Neuronal stem cell (in vitro differentiated cells): ENCODE measurements around the gene PPP6C. TPM values are rescaled to one million over a fixed set of nuclear protein-coding genes. Genes with fewer than 3 reads are reported as not detected.
A peak's percentile ranks its signal among the peaks of the same experiment; 100 is the strongest.

ENCODE experiments used
- DNase-seq: peaks from one replicate; pipeline ENCODE4 v3.0.0-alpha.2; 2013; ENCODE audit warnings: low spot score
- H2AFZ ChIP-seq: one replicate; pipeline ENCODE4 v1.6.1; 2013; ENCODE audit warnings: mild to moderate bottlenecking, low read length, inconsistent platforms
- H2AK5ac ChIP-seq: 2 replicates; pipeline ENCODE4 v1.6.1; 2013; ENCODE audit warnings: low read depth, mild to moderate bottlenecking, inconsistent platforms, low read length, moderate library complexity, mixed read lengths
- H2BK120ac ChIP-seq: 2 replicates; pipeline ENCODE4 v1.6.1; 2013; ENCODE audit warnings: low read depth, mild to moderate bottlenecking, inconsistent platforms, low read length, moderate library complexity, mixed read lengths
- H2BK12ac ChIP-seq: one replicate; pipeline ENCODE4 v1.6.1; 2013; ENCODE audit warnings: low read length, inconsistent platforms
- H2BK15ac ChIP-seq: 2 replicates; pipeline ENCODE4 v1.6.1; 2013; ENCODE audit warnings: mild to moderate bottlenecking, low read length, inconsistent platforms, mixed read lengths
- H2BK5ac ChIP-seq: one replicate; pipeline ENCODE4 v1.6.1; 2013; ENCODE audit warnings: inconsistent platforms, mild to moderate bottlenecking, low read length, moderate library complexity
- H3K14ac ChIP-seq: one replicate; pipeline ENCODE4 v1.6.1; 2013; ENCODE audit warnings: low read length, inconsistent platforms
- H3K18ac ChIP-seq: 2 replicates; pipeline ENCODE4 v1.6.1; 2013; ENCODE audit warnings: low read length, inconsistent platforms
- H3K23ac ChIP-seq: 2 replicates; pipeline ENCODE4 v1.6.1; 2013; ENCODE audit warnings: low read depth, mild to moderate bottlenecking, mixed read lengths, low read length, inconsistent platforms; ENCODE audit not compliant: poor library complexity
- H3K27ac ChIP-seq: replicated peaks from 3 replicates; pipeline ENCODE4 v1.5.1; 2013; ENCODE audit warnings: low read length, inconsistent platforms
- H3K27me3 ChIP-seq, 3 experiments: 2 replicates each; pipeline ENCODE4 v1.6.1; 2013; ENCODE audit warnings: low read length in 3 of 3, mild to moderate bottlenecking in 2 of 3, inconsistent platforms in 1 of 3, low read depth in 1 of 3, mixed read lengths in 1 of 3, moderate library complexity in 1 of 3; ENCODE audit not compliant: control insufficient read depth in 3 of 3, insufficient read depth in 3 of 3
- H3K36me3 ChIP-seq, 2 donors: replicated peaks in 1 of 2; 2 replicates each; pipeline ENCODE4 v1.6.1; 2013; ENCODE audit warnings: low read length in 2 of 2; ENCODE audit not compliant: control insufficient read depth in 2 of 2, insufficient read depth in 2 of 2
- H3K4ac ChIP-seq: 2 replicates; pipeline ENCODE4 v1.6.1; 2013; ENCODE audit warnings: inconsistent platforms, mild to moderate bottlenecking, low read length, moderate library complexity
- H3K4me1 ChIP-seq, 2 donors: 1 replicate in 1 of 2; 2 replicates in 1 of 2; pipeline ENCODE4 v1.6.1; 2013; ENCODE audit warnings: low read length in 2 of 2, low read depth in 1 of 2; ENCODE audit not compliant: control insufficient read depth in 2 of 2, insufficient read depth in 1 of 2
- H3K4me2 ChIP-seq: one replicate; pipeline ENCODE4 v1.6.1; 2013; ENCODE audit warnings: mild to moderate bottlenecking, low read length, inconsistent platforms; ENCODE audit not compliant: insufficient read depth, poor library complexity, severe bottlenecking
- H3K4me3 ChIP-seq, 2 donors: 2 replicates each; pipeline ENCODE4 v1.5.1; 2013; ENCODE audit warnings: low read length in 2 of 2, mild to moderate bottlenecking in 2 of 2, inconsistent platforms in 1 of 2, moderate library complexity in 1 of 2
- H3K79me1 ChIP-seq: one replicate; pipeline ENCODE4 v1.6.1; 2013; ENCODE audit warnings: low read depth, mild to moderate bottlenecking, inconsistent platforms, low read length, moderate library complexity
- H3K9ac ChIP-seq: one replicate; pipeline ENCODE4 v1.6.1; 2013; ENCODE audit warnings: mild to moderate bottlenecking, low read depth, low read length, inconsistent platforms; ENCODE audit not compliant: poor library complexity
- H3K9me3 ChIP-seq, 2 donors: replicated peaks in 1 of 2; 2 replicates each; pipeline versions ENCODE3 to v1.6.1; 2013; ENCODE audit warnings: low read length in 2 of 2, mild to moderate bottlenecking in 2 of 2, inconsistent platforms in 1 of 2, low read depth in 1 of 2, mixed read lengths in 1 of 2, moderate library complexity in 1 of 2; ENCODE audit not compliant: control insufficient read depth in 2 of 2, insufficient read depth in 1 of 2
- H4K8ac ChIP-seq: one replicate; pipeline ENCODE4 v1.6.1; 2013; ENCODE audit warnings: low read depth, mild to moderate bottlenecking, inconsistent platforms, low read length, moderate library complexity
- H4K91ac ChIP-seq: one replicate; pipeline ENCODE4 v1.6.1; 2013; ENCODE audit warnings: low read length, low read depth, mild to moderate bottlenecking, inconsistent platforms; ENCODE audit not compliant: poor library complexity
- WGBS, 2 donors: extraction: QIAGEN DNeasy Blood & Tissue Kit; methylation state at CpG; one replicate each; pipeline ENCODE4 v1.1.7; 2013; ENCODE audit warnings: missing lambda C conversion rate in 2 of 2, mixed read lengths in 1 of 2; ENCODE audit not compliant: insufficient read length in 2 of 2, insufficient replicate concordance in 1 of 2; ENCODE audit errors: extremely low coverage in 2 of 2; 5-methylcytosine and 5-hydroxymethylcytosine counted together
- polyA plus RNA-seq, 2 experiments: library from polyadenylated mRNA; stranded (reverse); fragments of 200-250 nt; gene quantifications; one replicate each; pipeline ENCODE4 v1.2.3, GENCODE V29; 2013

PPP6C gene
- polyA plus RNA-seq (2013, experiment 1 of 2) = 34.6 TPM
- polyA plus RNA-seq (2013, experiment 2 of 2) = 35.2 TPM

DNA sequence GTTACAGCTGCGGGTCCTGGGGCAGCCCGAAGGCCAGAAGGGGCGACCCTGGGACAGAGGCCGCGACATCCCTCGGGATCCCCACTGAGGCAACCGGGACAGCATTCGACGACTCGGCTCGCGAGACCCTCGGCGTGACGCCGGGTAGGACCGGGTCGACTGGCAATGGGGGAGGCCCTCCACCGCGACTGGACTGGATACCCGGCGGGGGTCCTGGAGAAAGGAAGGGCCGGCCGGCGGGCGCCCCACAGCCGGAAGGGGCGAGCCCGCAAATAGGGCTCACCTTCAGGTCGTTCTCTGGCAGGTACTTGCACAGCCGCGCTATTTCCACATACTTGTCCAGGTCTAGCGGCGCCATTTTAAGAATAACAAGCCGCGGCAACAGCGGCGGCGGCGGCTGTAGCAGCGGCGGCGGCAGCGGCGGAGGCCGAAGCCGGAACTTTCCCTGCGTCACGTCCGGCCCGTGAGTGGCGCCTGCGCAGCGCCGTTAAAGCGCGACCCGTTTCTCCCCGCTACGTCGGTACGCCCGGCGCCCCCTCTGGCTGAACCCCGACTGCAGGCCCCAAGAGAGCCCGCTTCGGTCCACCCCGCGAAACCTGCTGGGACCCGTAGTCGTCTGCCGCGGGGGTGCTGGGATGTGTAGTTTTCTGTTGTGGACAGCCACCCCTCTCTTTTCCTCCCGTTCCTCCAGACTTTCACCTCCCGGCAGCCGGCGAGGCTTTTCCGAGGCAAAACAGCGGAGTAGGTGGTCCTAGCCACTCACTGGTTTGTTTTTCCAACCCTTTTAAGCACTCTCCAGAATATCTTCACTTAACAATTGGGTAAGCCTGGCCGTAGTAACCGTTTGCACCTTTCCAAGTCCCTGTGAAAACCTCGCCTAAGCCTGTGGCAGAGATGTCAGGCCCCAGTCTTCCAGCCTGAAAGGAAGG is at the start of gene PPP6C:
Gene PPP6C (minus strand): TSS at position 443 of the 929 bp plus-strand sequence. CDS start 85 bp downstream, at position 358.
- H3K4me1 ChIP-seq = peaks cover 3% of the 10 kb centered on the region in 2 donors

GRCh38 chr9:125238915-125239446 is 49.4 kb upstream of the PPP6C start:
- no peak overlapping the region for H3K4ac ChIP-seq
- peaks cover 7% of the 10 kb centered on the region for H3K79me1 ChIP-seq
- H2BK15ac ChIP-seq = no peak overlapping the region
- peaks cover 6 to 9% of the 10 kb centered on the region in 2 donors for H3K4me1 ChIP-seq
- DNase-seq = no peak
- H3K9ac ChIP-seq = no peak overlapping the region
- no peak overlapping the region for H2AFZ ChIP-seq
- no peaks in the 10 kb centered on the region for H3K9me3 ChIP-seq
- no peak overlapping the region for H3K23ac ChIP-seq
- H3K14ac ChIP-seq = no peak overlapping the region
- no peak overlapping the region for H3K18ac ChIP-seq
- WGBS, 2 donors = no CpG with 5 or more reads among the region's 14 CpGs
- H2BK12ac ChIP-seq = no peak overlapping the region
- peaks cover 0 to 2% (median 0%) of the 10 kb centered on the region in 3 experiments for H3K27me3 ChIP-seq
- no peak overlapping the region for H3K27ac ChIP-seq
- no peak overlapping the region for H2BK120ac ChIP-seq
- H3K4me3 ChIP-seq = no peak overlapping the region
- H4K91ac ChIP-seq = no peak overlapping the region
- no peak overlapping the region for H2AK5ac ChIP-seq
- peaks cover 21 to 64% of the 10 kb centered on the region in 2 donors for H3K36me3 ChIP-seq
- no peak overlapping the region for H2BK5ac ChIP-seq
- H4K8ac ChIP-seq = no peak overlapping the region
- no peak overlapping the region for H3K4me2 ChIP-seq

More for the DNA sequence above, at the start of gene PPP6C:
- no peak within 1 kb of the TSS for H2BK120ac ChIP-seq
- H3K23ac ChIP-seq = peak within 1 kb of the TSS; percentile 91
- peak within 1 kb of the TSS; percentile 93 for H3K9ac ChIP-seq
- peak within 1 kb of the TSS; percentile 80 for H3K27ac ChIP-seq
- no peak within 1 kb of the TSS for H4K91ac ChIP-seq
- no peaks in the 10 kb centered on the region for H3K27me3 ChIP-seq
- H3K9me3 ChIP-seq = no peaks in the 10 kb centered on the region
- H3K4ac ChIP-seq = no peak within 1 kb of the TSS
- no peak within 1 kb of the TSS for H4K8ac ChIP-seq
- peak within 1 kb of the TSS; percentile 89 for H3K4me2 ChIP-seq
- peak within 1 kb of the TSS; percentile 84 for H2AK5ac ChIP-seq
- H3K36me3 ChIP-seq = peaks cover 0 to 10% of the 10 kb centered on the region in 2 donors
- peaks cover 11% of the 10 kb centered on the region for H3K79me1 ChIP-seq
- H2BK15ac ChIP-seq = peak within 1 kb of the TSS; percentile 37
- H2BK12ac ChIP-seq = no peak within 1 kb of the TSS
- no CpG with 5 or more reads among the region's 82 CpGs for WGBS, 2 donors
- H3K14ac ChIP-seq = peak within 1 kb of the TSS; percentile 94
- DNase-seq = peak; percentile 93
- peak within 1 kb of the TSS; percentile 87 for H2AFZ ChIP-seq
- H3K4me3 ChIP-seq = peak within 1 kb of the TSS; percentile 92 to 100
- H2BK5ac ChIP-seq = peak within 1 kb of the TSS; percentile 93
- peak within 1 kb of the TSS; percentile 94 for H3K18ac ChIP-seq

DNA sequence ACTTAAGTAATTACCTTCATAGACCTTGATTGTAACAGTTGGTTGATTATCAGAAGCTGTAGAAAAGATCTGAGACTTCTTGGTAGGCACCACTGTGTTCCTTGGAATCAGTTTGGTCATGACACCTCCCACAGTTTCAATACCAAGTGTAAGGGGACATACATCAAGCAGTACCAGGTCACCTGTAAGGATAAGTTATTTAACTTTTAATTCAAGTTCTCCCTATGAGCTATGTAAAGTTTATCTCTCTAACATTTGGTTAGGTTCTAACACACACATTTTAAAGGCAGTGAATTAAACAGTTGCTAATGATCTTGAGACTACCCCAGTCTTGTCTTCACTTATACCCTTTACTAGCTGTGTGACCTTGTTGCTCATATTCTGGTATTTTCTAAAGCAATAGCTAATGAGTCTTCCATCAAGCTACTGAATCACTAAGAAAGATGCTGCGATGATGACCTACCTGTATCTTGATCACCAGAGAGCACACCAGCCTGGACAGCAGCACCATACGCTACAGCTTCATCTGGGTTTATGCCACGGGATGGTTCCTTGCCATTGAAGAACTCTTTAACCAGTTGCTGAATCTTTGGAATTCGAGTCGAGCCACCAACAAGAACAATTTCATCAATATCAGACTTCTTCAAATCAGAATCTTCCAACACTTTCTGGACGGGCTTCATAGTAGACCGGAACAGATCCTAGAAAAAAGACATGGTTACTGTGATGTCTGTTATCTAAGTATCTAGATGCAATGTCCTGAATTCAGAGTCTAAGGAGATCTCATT is 48.7 kb upstream of the PPP6C start:
- Histone ChIP-seq H3K18ac (no peak overlapping the region), H3K4me3 (no peak overlapping the region), H3K14ac (no peak overlapping the region), H3K79me1 (peaks cover 7% of the 10 kb centered on the region), H3K4me2 (no peak overlapping the region), H2BK5ac (no peak overlapping the region), H3K23ac (no peak overlapping the region), H4K91ac (no peak overlapping the region), H2BK120ac (no peak overlapping the region), H3K9ac (no peak overlapping the region), H3K27ac (no peak overlapping the region), H2BK15ac (no peak overlapping the region), H3K27me3 (peaks cover 0 to 2% (median 0%) of the 10 kb centered on the region in 3 experiments), H3K9me3 (no peaks in the 10 kb centered on the region), H3K4me1 (peaks cover 6 to 9% of the 10 kb centered on the region in 2 donors), H2AFZ (no peak overlapping the region), H3K4ac (no peak overlapping the region), H2AK5ac (no peak overlapping the region), H3K36me3 (peaks cover 24 to 69% of the 10 kb centered on the region in 2 donors), H2BK12ac (no peak overlapping the region), H4K8ac (no peak overlapping the region)
- no peak for DNase-seq
- no CpG with 5 or more reads among the region's 7 CpGs for WGBS, 2 donors
